ENCODE measurements around the gene CAMTA2. TPM values are rescaled to one million over a fixed set of nuclear protein-coding genes. Genes with fewer than 3 reads are reported as not detected.

The CAMTA2 gene
- total and polyA plus RNA-seq, 2 donors from 2014 or later, result 40.1 to 47.1 TPM

DNA sequence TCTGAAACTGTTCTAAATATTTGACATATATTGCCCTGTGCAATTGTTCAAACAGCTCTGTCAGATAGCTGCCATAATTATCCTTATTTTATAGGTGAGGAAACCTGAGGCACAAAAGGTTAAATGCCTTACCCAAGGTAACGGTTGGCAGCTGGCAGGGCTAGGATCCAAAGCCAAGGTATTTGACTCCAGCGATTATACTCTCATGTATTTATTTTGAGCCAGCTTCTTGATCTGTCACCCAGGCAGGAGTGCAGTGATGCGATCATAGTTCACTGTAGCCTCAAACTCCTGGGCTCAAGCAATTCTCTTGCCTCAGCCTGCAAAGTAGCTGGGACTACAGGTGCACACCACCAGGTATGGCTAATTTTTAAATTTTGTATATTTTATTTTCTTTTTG lies 29.4 kb downstream of the CAMTA2 start:
- H3K9me3 ChIP-seq (ENCODE audit: control insufficient read depth in 2 of 3, insufficient read depth in 1 of 3, low read length in 3 of 3), result no peaks in the 10 kb centered on the region
- intact Hi-C loops (cut with DNase I), result no loop called here
- no peak for DNase-seq
- H3K27ac ChIP-seq (ENCODE audit: low read depth in 2 of 2, low read length in 2 of 2), result no peak overlapping the region
- TF ChIP-seq, protein P1, sequence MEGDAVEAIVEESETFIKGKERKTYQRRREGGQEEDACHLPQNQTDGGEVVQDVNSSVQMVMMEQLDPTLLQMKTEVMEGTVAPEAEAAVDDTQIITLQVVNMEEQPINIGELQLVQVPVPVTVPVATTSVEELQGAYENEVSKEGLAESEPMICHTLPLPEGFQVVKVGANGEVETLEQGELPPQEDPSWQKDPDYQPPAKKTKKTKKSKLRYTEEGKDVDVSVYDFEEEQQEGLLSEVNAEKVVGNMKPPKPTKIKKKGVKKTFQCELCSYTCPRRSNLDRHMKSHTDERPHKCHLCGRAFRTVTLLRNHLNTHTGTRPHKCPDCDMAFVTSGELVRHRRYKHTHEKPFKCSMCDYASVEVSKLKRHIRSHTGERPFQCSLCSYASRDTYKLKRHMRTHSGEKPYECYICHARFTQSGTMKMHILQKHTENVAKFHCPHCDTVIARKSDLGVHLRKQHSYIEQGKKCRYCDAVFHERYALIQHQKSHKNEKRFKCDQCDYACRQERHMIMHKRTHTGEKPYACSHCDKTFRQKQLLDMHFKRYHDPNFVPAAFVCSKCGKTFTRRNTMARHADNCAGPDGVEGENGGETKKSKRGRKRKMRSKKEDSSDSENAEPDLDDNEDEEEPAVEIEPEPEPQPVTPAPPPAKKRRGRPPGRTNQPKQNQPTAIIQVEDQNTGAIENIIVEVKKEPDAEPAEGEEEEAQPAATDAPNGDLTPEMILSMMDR (IDR thresholded peaks at IDR 0.05; ENCODE audit: borderline replicate concordance, extremely low read depth, insufficient read depth), result no peak
- H3K4me1 ChIP-seq (ENCODE audit: control insufficient read depth in 2 of 3, insufficient read depth in 2 of 3, low read depth in 1 of 3, low read length in 3 of 3), result no peaks in the 10 kb centered on the region
- no peak for FAIRE-seq
- peaks cover 2 to 18% (median 10%) of the 10 kb centered on the region in 3 donors for H3K36me3 ChIP-seq (ENCODE audit: control insufficient read depth in 2 of 3, insufficient read depth in 3 of 3, low read length in 3 of 3)
- H3K4me3 ChIP-seq (ENCODE audit: low read length in 3 of 3), result no peak overlapping the region
- no peaks in the 10 kb centered on the region for H3K27me3 ChIP-seq (ENCODE audit: control insufficient read depth, insufficient read depth, low read length)
- no peak overlapping the region for H3K9ac ChIP-seq (ENCODE audit: low read length in 3 of 3)

DNA sequence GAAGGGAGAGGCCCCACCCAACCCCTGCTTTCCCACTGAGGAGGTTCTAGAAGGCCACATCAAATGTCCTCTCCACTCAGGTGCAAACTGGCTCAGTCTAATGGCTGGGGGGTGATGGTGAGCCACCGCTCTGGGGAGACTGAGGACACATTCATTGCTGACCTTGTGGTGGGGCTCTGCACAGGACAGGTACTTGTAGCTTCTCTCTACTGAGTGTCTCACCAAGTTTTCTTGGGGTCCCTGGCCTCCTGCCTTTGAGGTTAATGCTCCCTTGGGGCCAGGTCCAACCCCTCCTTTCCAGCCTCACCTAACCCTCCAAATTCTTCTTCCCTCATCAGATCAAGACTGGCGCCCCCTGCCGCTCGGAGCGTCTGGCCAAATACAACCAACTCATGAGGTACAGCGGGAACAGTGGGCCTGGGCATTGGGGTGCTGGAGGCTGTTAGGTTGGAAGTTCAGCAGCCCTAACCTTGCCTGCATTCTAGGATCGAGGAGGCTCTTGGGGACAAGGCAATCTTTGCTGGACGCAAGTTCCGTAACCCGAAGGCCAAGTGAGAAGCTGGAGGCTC lies 30.9 kb downstream of the CAMTA2 start:
- no peaks in the 10 kb centered on the region for H3K4me1 ChIP-seq (ENCODE audit: control insufficient read depth in 2 of 3, insufficient read depth in 2 of 3, low read depth in 1 of 3, low read length in 3 of 3)
- H3K36me3 ChIP-seq (ENCODE audit: control insufficient read depth in 2 of 3, insufficient read depth in 3 of 3, low read length in 3 of 3), result peaks cover 2 to 18% (median 10%) of the 10 kb centered on the region in 3 donors
- intact Hi-C loops (cut with DNase I), result no loop called here
- no peaks in the 10 kb centered on the region for H3K9me3 ChIP-seq (ENCODE audit: control insufficient read depth in 2 of 3, insufficient read depth in 1 of 3, low read length in 3 of 3)
- no peak overlapping the region for H3K4me3 ChIP-seq (ENCODE audit: low read length in 3 of 3)
- DNase-seq (no peak), FAIRE-seq (no peak)
- TF ChIP-seq, protein P1 (IDR thresholded peaks at IDR 0.05; ENCODE audit: borderline replicate concordance, extremely low read depth, insufficient read depth), result no peak
- H3K9ac ChIP-seq (ENCODE audit: low read length in 3 of 3), result no peak overlapping the region
- no peaks in the 10 kb centered on the region for H3K27me3 ChIP-seq (ENCODE audit: control insufficient read depth, insufficient read depth, low read length)
- H3K27ac ChIP-seq (ENCODE audit: low read depth in 2 of 2, low read length in 2 of 2), result no peak overlapping the region

DNA sequence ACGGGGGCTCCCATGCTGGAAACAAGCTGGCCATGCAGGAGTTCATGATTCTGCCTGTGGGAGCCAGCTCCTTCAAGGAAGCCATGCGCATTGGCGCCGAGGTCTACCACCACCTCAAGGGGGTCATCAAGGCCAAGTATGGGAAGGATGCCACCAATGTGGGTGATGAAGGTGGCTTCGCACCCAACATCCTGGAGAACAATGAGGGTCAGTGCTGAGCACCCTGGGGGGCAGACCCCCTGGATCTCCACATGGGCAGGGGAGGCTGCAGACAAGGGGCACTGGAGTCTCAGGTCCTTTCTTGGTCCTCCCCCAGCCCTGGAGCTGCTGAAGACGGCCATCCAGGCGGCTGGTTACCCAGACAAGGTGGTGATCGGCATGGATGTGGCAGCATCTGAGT lies 32.4 kb downstream of the CAMTA2 start:
- Histone ChIP-seq H3K9ac (ENCODE audit: low read length in 3 of 3) (no peak overlapping the region), H3K9me3 (ENCODE audit: control insufficient read depth in 2 of 3, insufficient read depth in 1 of 3, low read length in 3 of 3) (no peaks in the 10 kb centered on the region), H3K4me1 (ENCODE audit: control insufficient read depth in 2 of 3, insufficient read depth in 2 of 3, low read depth in 1 of 3, low read length in 3 of 3) (peaks cover 0 to 11% (median 8%) of the 10 kb centered on the region in 3 donors), H3K36me3 (ENCODE audit: control insufficient read depth in 2 of 3, insufficient read depth in 3 of 3, low read length in 3 of 3) (peaks cover 0 to 10% (median 7%) of the 10 kb centered on the region in 3 donors), H3K27me3 (ENCODE audit: control insufficient read depth, insufficient read depth, low read length) (no peaks in the 10 kb centered on the region), H3K27ac (ENCODE audit: low read depth in 2 of 2, low read length in 2 of 2) (no peak overlapping the region), H3K4me3 (ENCODE audit: low read length in 3 of 3) (no peak overlapping the region)
- no peak for FAIRE-seq
- DNase-seq, result no peak
- TF ChIP-seq, protein P1 (IDR thresholded peaks at IDR 0.05; ENCODE audit: borderline replicate concordance, extremely low read depth, insufficient read depth), result no peak
- intact Hi-C loops (cut with DNase I), result no loop called here
